WERI-Rb-1 (cell line): ENCODE measurements around the gene SRL.
A peak's percentile ranks its signal among the peaks of the same experiment; 100 is the strongest.

Experiments
- DNase-seq: peaks from one replicate; pipeline ENCODE4 v3.0.0-alpha.2; 2020
- H3K27ac ChIP-seq: fragments of 250-450 bp; sonication (Bioruptor Pico); 2 replicates; pipeline ENCODE4 v1.5.1; 2020; ENCODE audit warnings: mild to moderate bottlenecking, moderate library complexity
- H3K27me3 ChIP-seq: fragments of 250-450 bp; sonication (Bioruptor Pico); 2 replicates; pipeline ENCODE4 v1.5.1; 2021; ENCODE audit warnings: mild to moderate bottlenecking, low read depth, moderate library complexity; ENCODE audit not compliant: insufficient read depth, severe bottlenecking
- H3K36me3 ChIP-seq: fragments of 250-450 bp; sonication (Bioruptor Pico); 2 replicates; pipeline ENCODE4 v1.5.1; 2020; ENCODE audit warnings: mild to moderate bottlenecking, moderate library complexity
- H3K4me3 ChIP-seq: 2 replicates; pipeline ENCODE4 v1.5.1; 2011; ENCODE audit warnings: low read depth, mild to moderate bottlenecking, control low read depth, low read length
- H3K9me3 ChIP-seq: fragments of 250-450 bp; sonication (Bioruptor Pico); 2 replicates; pipeline ENCODE4 v1.5.1; 2021; ENCODE audit warnings: mild to moderate bottlenecking, moderate library complexity; ENCODE audit not compliant: severe bottlenecking
- CTCF ChIP-seq: IDR thresholded peaks from 2 replicates; pipeline ENCODE4 v1.5.1; 2011; ENCODE audit warnings: low read depth, mild to moderate bottlenecking, control low read depth, inconsistent platforms, low read length

SRL gene

DNA sequence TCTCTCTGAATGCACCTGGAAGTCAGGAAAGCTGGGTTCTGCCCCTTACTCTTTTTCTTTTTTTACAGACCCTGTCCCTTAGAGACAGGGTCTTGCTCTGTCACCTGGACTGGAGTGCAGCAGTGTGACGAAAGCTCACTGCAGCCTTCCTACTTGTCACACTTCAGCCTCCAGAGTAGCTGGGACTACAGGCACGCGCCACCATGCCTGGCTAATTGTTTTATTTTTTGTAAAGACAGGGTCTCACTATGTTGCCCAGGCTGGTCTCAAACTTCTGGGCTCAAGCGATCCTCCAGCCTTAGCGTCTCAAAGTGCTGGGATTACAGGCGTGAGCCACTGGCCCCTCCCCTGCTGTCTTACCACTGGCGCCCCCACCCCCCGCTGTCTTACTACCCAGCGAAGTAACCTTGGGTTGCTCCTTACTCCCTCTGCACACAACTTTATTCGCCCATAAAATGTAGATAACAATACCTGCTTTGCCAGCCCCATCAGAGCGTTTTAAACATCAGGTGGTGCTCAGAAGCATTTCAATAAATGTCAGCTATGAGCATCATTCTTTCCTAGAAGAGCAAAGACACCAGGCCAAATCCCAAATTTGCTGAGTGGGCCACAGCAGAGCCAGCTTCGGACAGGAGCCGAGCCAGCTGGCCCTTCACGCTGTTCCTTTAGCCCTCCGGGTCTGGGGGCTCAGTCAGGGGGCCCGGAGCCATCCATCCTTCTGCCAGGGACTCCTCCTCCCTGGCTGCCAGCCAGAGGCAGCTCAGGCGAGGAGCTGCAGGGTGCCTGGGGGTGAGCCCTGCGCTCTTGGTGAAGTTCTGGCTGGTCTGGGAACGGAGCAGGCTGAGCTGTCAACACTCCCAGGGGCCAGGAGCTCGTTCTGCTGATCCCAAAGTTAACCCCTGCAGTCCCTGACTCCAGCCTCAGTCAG, 24.4 kb downstream of the SRL start:
- H3K4me3 ChIP-seq, result no peak overlapping the region
- no peak for TF ChIP-seq CTCF
- H3K9me3 ChIP-seq, result peaks cover 9% of the 10 kb centered on the region
- DNase-seq, result peak; percentile 51
- H3K27ac ChIP-seq, result no peak overlapping the region
- H3K27me3 ChIP-seq, result no peaks in the 10 kb centered on the region
- H3K36me3 ChIP-seq, result no peaks in the 10 kb centered on the region

GRCh38 chr16:4216596-4216995, 25.3 kb downstream of the SRL start:
- Histone ChIP-seq H3K9me3 (peaks cover under 1% of the 10 kb centered on the region), H3K27ac (no peak overlapping the region), H3K27me3 (no peaks in the 10 kb centered on the region), H3K36me3 (no peaks in the 10 kb centered on the region), H3K4me3 (no peak overlapping the region)
- no peak for DNase-seq
- no peak for TF ChIP-seq CTCF

- Histone ChIP-seq H3K4me3 (no peak overlapping the region), H3K36me3 (no peaks in the 10 kb centered on the region), H3K9me3 (no peaks in the 10 kb centered on the region), H3K27ac (no peak overlapping the region), H3K27me3 (no peaks in the 10 kb centered on the region)
- no peak for TF ChIP-seq CTCF
- no peak for DNase-seq
Measured at GRCh38 chr16:4215106-4215505, 26.8 kb downstream of the SRL start.

- Histone ChIP-seq H3K4me3 (no peak overlapping the region), H3K36me3 (no peaks in the 10 kb centered on the region), H3K27ac (no peak overlapping the region), H3K9me3 (no peaks in the 10 kb centered on the region), H3K27me3 (no peaks in the 10 kb centered on the region)
- TF ChIP-seq CTCF, result no peak
- no peak for DNase-seq
Measured at GRCh38 chr16:4214215-4214621, 27.7 kb downstream of the SRL start.

DNA sequence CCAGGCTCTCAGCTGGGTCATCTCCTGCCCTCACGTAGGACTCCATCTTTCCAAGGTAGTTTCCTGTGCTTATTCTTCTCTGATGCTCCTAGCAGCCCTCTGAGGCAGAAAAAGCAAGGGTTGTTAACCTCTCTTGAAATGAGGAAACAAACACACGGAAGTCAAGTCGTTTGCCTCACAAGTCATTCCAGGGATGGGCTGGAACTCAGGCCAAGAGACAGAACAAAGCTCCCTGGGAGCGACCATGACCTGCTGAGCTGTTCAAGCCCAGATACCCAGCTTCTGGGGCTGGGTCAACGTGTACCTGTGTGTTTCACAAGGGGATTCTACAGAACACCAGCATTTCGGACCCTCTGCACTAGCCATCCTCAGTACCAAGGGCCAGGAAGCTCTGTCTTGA, 28.1 kb downstream of the SRL start:
- H3K4me3 ChIP-seq, result no peak overlapping the region
- no peak for TF ChIP-seq CTCF
- no peaks in the 10 kb centered on the region for H3K9me3 ChIP-seq
- DNase-seq, result no peak
- H3K27ac ChIP-seq, result no peak overlapping the region
- no peaks in the 10 kb centered on the region for H3K27me3 ChIP-seq
- no peaks in the 10 kb centered on the region for H3K36me3 ChIP-seq

DNA sequence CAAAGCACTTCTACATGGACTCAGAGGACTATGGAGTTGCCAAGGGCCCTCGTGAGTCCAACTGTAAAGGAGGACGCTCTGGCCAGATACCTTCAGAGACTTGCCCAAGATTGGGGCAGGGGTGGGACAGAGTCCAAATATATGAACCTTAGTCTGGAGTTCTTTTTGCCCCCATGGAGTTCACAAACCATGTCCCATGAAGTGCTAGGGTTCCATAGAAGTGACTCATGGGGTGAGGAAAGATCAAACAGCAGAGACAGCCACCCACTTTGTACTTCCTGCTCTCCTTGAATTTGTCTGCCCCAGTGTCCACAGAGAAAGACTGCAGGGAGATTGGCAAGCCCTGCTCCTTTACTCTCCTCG, 29.0 kb downstream of the SRL start:
- TF ChIP-seq CTCF, result no peak
- Histone ChIP-seq H3K27me3 (no peaks in the 10 kb centered on the region), H3K9me3 (no peaks in the 10 kb centered on the region), H3K36me3 (no peaks in the 10 kb centered on the region), H3K27ac (no peak overlapping the region), H3K4me3 (no peak overlapping the region)
- DNase-seq, result no peak
